Fibroblast of skin of left biceps (primary cell): ENCODE measurements around the gene MEOX1.

Source experiments
- DNase-seq, 2 experiments: peaks; one replicate each; pipeline ENCODE4 v3.0.0-alpha.2; 2013; ENCODE audit warnings: low read depth in 2 of 2

Gene MEOX1

DNA sequence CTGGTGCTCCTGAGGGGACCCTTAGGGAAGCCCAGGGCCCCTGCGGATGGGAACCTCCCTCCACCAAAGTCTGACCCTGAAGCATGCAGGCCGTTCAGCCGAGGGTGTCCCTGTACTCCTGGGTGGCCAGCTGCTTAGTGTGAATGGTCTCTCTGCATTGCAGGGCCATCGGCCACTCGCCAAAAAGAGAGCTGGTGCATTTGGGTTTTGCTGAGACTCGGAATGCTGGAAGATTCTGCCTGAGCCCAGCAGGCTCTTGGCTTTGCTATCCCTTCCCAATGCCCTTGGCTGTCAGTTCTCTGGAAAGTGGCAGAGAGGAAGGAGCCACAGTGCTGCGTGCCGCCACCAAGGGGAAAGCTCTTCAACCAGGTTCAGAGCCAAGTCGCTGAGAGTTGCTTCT, 2.8 kb downstream of the MEOX1 start:
- no peak for DNase-seq

DNA sequence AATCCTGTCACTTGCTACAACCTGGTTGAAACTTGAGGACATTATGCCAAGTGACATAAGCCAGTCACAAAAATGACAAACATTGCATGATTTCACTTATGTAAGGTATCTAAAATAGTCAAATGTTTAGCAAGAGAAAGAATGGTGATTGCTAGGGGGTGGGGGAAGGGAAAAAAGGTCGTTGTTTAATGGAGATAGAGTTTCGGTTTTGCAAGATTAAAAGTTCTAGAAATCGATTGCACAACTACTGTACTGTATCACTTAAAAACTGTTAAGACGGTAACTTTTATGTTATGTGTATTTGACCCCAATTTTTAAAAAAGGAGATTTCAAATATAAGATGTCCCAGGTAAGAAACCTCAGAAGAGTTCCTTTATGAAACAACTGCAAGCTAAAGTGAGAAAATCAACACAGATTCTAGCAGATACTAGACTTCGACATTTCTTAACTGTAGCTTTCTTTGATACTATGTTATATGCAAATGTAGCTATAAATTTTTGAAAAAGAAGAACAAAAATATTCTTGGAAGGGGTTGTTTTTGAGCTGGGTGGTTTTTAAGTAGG, 5.9 kb downstream of the MEOX1 start:
- DNase-seq, result no peak

DNA sequence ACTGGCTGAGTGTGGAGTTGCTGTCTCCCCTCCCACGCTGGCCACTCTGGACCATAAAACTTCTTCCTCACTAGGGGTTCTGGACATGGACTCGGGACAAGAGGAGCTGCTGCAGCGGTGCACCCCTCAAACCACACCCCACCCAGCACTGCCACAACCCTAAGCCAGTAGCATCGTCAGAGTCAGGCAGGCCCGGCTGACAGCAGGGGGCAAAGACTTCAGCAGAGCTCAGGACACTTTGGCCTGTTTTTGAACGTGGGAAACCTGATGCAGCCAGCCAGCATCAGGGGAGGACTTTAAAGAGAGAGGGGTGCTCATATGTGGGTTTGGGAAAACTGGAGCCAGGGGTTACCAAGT, 9.6 kb downstream of the MEOX1 start:
- DNase-seq, result no peak

DNA sequence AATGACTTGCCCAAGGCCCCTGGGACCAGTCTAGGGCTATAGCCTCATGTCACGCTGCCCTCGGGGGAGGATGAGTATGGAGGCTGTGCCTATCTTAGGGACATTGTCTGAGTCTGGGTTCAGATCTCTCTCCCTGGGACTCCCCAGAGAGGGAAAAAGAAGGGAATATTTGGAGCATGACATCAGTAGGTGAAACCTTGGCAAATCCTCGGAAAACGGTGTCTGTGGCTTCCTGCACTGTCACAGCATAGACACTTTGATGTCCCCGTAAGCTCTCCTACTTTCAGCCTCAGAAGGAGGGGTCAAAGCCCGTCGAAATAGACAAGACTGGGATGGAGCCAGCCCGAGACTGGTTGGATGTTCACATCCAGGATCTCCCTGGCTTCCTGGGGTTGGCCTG, 11.3 kb downstream of the MEOX1 start:
- no peak for DNase-seq

DNA sequence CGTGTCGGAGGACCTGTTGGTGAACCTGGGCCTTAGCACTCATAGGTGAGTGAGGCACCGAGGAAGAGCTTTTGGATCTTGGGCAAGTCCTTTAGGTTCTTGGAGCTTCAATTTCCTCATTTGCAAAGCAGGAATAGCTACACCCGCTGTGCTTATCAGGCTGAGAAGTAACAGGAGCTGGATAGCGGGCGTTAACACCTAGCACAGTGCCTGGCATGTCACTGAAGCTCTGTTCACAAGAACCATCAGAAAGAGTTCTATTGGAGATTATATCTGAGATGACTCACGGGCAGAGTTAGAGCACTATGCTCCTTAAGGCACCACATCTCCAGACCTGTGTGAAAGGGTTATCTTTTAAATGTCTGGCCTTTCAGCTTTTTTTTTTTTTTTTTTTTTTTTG, 12.8 kb downstream of the MEOX1 start:
- no peak for DNase-seq

DNA sequence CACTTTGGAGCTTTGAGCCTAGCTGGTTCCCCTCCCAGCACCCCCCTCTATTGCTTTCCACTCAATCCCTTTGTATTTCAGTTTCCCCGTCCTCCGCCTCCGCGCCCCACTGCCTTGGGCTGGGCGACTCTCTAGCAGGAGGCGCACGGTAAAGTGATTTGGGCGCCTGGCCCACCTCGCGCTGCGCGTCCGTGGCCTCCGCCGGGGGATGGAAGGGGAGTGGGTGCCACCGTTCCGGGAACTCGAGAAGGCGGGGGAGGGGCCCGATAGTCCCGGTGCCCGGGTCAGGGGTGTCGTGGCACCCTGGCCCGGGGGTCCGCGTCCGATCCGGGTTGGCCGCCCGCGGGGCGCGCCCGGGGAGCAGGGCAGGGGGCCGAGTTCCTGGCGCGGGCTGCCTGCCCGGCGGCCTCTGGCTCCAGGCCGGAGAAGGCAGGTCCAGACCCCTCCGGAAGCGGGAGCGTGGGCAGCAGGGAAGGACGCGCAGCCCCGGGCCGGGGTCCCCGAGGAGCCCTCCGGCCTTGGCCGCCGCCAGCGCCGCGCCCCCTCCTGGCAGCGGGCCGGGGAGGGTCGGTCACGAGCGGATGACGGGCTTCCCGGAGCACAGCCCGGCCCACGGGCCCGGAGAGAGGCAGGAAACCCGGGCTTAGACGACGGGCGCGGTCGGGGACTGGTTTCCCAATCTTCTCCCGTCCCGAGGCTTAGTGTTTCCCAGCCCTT, 15.8 kb downstream of the MEOX1 start:
- DNase-seq, result no peak

DNA sequence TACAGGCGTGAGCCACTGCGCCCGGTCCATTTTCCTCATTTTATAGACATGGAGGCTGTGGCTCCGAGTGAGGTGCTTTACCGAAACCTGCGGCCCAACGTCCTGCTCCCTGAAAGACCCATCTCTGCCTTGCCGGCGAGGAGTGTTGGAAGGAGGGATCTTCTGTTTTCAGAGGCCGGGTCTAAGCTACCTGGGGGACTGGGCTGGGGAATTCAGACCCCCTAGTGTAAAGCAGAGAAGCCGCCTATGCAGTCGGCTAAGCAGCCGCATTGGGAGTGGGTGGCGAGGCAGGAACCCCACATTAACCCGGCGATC, 16.3 kb downstream of the MEOX1 start:
- no peak for DNase-seq

DNA sequence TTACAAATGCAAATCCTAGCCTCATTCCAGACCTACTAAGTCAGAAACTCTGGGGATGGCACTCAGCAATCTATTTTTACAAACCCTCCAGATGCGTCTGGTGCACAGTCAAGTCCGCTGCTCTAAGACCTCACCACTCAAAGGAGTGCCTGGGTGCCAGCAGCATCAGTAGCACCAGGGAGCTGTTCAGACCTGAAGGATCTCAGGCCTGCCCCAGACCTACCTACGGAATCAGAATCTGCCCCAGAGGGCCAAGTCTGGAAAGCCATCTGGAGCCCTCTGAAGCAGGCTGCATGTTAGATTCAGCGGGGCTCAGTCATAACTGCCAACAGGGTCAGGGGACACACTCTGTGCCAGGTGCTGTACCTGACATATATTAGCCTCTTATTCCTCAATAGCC, 17.6 kb downstream of the MEOX1 start:
- DNase-seq, result no peak

DNA sequence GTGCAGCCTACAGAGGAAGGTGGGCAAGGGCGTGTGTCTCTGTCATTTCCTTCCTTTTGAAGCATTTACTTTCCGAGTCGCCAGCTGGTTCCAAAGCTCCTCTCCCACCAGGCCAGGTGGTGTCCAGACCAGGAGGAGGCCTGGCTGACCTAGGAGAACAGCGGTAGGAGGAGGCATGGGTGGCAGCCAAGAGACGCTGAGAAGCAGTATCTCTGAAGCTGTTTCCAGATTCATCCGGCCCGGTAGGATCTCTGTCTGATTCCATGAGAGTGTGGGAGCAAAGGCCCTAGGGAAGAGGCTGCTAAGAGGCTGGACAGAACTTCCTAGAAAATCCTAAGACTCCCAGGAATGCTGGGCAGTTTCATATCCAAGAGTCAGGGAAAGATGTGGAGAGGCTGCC, 20.3 kb downstream of the MEOX1 start:
- no peak for DNase-seq

DNA sequence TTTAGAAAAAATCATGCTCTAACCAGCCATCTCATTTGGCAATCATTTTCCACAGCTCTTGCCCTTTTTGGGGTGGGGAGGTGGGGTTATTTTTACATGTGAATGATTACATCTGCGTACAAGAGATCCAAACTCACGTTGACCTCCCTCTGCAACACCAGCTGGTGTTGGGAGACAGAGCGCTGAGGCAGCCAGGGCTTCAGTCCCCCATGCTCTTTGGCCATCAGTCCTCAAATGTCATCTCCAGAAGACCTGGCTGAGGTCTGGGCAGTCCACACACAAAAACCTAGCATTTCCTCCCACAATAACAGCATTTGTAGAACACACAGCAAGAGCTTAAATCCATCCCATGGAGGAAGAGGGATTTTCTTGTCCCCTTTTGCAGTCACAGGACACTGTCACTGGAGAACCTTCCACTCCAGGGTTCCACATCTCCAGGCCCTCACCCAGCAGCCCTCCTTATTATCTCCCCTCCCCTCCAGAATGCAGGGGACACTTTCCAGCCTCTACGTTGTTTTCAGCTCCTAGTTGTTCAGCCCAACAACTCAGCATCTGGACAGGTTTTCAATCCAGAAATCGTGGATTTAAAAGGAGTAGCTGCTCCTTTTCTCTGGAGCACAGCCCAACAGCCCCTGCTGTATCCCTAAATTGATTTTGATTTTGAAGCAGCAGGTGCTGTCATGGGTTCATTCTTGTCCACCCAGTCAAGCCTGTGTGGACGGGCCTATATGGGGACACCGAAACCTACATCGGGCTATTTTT, 21.1 kb downstream of the MEOX1 start:
- no peak for DNase-seq

DNA sequence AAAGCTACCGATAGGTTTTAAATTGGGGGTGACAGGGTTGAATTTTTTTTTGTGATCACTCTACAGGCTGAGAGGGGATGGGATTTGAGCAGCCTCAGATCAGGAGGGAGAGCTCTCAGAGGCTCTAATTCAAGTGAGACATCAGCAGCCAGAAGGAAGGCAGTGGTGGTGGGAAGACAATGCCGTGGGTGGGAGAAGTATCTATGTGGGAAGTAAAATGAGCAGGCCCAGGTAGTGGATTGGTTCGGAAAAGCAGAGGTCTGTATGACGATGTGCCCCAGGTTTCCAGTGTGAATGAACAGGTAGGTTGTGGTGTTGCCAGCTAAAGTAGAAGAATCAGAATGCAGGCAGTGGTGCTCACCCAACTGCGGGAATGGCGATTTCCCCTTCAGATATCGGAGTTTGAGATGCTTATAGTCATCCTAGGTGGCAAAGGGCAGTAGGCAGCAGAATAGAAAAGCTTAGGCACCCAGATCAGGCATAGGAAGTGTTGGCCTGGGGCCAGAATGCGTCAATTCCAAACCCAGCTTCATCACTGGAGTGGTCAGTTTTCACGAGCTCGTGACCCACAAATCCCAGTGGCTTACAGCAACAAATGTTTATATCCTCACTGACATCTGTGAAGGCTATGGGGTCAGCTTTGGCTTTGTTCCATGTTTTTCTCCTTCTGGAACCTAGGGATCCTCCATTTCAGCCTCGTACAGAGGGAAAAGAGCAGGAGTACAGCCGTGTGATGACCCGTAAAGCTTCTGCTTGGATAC, 24.0 kb downstream of the MEOX1 start:
- no peak for DNase-seq

DNA sequence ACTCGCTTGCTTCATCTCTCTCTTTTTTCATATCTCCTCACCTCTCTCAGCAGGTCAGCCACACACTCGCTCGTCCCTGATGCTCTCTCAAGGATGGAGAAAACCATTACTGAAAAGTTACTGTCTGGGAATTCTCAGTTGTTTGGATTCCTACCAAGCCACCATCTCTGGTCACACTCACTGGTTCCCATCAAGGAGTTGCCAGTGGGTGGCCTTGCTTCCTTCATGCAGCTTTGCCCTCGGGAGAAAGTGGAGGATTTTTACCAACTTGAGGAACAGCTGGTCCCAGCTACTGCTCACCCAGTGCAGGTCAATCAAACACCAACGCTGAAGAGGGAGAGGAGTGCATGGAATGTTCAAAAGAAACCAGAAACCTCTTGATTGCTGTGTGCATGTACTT, 25.3 kb downstream of the MEOX1 start:
- no peak for DNase-seq

DNA sequence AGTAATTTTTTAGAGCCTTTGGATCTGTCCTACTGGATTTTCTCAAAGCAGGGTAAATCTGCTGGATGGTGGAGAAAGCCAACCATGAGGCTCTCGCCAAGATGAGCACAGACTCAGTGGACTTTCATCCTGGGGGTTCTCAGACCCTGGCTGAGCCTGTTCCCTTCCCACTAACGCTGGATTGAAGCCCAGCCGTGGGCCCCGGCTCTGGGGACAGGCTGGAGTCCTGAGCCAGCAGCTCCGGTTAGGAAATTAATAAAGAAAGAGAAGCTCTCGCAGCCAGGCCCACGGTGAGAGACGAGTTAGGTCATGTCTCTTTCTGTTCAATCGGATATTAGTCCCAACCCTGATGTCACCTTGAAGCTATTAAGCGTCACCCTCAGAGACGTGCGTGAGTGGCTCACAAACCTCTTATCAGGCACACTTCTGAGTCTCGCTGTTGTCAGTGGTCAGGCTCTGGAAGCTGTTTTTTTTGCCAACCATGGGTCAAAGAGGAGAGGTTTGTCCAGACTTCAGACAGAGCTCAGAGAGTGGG, 27.1 kb downstream of the MEOX1 start:
- no peak for DNase-seq

DNA sequence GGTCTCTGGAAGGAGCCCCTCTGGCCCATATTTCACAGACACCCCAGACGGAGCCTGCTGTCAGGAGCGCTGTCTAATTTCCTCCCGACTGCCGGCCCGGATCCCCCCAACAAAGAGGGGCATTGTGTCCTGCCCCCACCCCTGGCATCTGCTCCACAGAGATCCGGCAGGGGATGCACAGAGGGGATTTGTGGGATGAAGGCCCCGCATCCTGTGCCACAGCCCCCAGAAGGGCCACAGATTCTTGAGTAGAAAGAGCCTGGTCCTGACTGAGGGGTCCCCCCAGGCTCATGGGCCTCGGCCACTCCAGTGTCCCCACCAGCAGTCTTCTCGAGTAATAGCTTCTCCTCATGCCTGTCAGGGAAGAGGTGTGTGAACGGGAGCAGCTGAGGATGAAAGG, 29.5 kb downstream of the MEOX1 start:
- no peak for DNase-seq

DNA sequence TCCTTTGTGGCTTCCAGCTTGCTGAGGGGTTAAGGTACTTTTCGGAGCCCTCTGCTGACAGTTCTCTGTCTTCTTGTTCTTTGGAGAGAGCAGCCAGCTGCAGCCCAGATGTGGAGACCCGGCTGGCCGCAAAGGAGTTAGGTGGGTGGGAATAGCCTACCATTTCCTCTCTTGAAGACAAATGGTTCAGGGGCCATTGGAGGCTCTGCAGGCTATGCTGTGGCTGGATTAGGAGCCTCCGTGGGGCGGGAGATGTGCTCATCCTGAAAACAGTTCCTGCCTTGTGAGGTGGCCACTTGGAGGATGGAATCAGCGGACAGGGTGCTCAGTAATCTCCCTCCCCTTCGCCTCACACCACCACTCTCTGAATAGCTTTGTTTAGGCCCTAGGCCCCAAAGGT, 30.3 kb downstream of the MEOX1 start:
- peak; percentile 17 for DNase-seq

DNA sequence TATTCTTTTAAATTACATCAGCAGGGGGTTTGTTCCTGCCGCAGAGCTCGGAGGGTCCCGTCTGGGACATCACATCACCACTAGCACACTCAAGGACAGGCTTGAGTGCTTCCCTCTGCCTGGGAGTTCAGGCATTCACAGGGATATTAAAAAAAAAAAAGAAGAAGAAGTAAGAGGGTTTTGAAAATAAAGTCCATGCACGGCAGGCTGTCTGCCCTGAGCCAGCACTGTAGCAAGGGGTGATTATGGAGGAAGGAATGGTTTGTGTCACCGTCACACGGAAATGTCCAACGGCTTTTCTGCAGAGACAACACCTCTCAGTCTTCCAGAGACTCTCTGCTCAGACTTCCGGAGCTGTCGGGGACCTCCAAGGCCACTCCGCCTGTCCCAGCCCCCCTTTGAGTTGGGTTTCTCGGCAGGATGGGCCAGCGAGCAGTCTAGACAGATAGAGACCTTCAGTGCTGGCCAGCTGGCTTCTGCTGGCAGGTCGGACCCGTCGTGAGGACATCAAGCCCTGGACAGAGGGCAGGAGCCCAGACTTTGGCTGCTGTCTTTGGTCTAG, 33.6 kb downstream of the MEOX1 start:
- no peak for DNase-seq

DNA sequence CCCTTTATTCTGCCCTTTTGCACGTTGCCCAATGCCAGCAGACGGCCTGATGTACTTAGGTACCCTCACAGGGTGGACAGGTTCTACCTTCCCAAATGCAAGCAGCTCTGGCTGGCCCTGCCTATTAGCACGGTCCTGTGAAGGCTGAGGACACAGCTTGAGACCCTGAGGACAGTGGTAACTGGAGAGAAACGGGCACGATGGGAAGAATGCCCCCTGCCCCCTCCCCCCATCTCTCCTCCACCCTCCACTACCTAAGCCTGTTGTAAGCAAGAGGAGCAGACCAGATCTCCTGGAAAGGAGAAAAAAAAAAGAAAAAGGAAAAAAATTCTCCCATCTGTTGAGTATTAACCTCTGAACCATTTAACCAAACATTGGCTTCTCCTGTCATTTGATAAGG, 34.1 kb downstream of the MEOX1 start:
- DNase-seq, result no peak

DNA sequence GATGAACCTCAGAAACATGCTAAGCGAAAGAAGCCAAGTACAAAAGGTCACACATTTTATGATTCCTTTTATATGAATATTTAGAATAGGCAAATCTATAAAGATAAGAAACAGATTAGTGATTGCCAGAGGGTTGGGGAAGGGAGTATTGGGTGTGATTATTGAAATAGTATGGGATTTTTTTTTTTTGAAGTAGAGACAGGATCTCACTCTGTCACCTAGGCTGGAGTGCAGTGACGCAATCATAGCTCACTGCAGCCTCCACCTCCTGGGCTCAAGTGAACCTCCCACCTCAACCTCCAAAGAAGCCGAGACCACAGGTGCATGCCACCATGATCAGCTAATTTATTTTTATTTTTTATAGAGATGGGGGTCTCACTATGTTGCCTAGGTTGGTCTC, 35.7 kb downstream of the MEOX1 start:
- no peak for DNase-seq

DNA sequence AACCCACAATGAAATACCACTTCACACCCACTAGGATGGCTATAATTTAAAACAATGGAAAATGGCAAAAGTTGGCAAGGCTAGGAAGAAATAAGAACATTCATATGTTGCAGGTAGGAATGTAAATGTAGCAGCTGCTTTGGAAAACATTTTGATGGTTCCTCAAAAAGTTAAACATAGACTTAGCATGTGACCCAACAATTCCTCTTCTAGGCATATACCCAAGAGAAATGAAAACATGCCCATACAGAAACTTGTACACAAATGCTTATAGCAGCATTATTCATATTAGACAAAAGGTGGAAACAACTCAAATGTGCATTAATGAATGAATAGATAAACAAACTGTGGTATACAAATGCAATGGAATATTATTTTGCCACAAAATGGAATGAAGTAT, 36.1 kb downstream of the MEOX1 start:
- no peak for DNase-seq

DNA sequence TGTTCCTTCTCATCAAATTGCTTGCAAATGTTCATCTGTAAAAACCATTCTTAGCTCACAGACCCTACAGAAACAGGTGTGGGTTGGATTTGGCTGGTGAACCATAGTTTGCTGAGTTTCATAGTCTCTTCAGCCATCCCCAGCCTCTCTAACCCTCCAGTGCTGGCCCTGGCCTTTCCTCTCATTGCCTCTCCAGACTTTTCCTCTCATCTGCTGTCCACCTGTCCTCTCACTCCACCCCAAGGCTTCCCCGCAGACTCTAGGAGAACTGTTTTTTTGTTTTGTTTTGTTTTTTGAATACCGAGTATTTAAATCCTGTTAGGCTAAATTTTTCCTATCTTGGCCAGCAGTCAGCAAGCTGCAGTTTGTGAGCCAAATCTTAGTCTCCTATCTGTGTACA, 41.1 kb downstream of the MEOX1 start:
- DNase-seq, result no peak

DNA sequence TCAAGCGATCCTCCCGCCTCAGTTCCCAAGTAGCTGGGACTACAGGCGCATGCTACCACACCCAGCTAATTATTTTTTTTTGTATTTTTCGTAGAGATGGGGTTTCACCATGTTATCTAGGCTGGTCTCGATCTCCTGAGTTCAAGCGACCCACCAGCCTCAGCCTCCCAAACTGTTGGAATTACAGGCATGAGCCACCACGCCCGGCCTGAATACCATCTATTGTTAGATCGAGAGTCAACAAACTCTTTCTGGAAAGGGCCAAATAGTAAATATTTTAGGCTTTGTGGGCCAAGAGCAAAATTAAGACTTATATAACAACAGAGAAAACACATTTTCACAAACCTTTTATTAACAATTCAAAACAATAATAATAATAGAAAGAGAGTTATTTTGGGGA, 41.6 kb downstream of the MEOX1 start:
- no peak for DNase-seq

DNA sequence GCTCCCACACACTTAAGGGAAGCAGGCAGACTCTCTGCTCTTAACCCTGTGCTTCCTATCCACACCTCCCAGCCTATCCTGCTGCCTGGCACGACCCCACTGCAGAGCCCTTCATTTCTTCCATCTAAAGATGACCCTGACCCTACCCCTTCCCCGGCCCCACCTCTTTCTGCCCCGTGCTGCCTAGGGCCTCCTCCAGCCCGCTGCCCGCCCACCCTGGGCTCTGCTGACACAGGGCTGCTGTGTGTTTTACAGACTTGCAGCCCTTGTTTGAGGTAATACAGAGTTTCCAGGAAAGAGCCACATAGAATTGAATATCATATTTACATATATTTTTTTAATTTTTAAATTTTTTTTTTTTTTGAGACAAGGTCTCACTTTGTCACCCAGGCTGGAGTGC, 42.0 kb downstream of the MEOX1 start:
- DNase-seq, result no peak
